ENCODE measurements around the gene UCK2.

UCK2 gene

DNA sequence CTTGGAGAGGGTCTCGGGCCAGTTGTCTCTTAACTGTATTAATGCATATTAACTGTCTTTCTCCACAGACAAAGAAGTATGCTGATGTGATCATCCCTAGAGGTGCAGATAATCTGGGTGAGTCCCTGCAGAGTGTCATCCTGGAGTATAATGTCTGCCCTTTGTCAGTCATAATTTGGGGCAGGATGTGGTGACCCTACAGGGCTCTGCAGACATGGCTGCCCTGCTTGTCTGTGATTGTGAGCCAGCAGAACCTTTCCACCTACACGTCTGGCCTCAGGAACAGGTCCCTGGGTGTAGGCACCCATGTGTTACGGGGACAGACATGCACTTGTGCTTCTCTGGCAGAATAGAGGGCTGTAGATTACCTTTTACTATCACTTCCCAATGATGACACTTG lies 78.4 kb downstream of the UCK2 start:
- DNase-seq: no peak

DNA sequence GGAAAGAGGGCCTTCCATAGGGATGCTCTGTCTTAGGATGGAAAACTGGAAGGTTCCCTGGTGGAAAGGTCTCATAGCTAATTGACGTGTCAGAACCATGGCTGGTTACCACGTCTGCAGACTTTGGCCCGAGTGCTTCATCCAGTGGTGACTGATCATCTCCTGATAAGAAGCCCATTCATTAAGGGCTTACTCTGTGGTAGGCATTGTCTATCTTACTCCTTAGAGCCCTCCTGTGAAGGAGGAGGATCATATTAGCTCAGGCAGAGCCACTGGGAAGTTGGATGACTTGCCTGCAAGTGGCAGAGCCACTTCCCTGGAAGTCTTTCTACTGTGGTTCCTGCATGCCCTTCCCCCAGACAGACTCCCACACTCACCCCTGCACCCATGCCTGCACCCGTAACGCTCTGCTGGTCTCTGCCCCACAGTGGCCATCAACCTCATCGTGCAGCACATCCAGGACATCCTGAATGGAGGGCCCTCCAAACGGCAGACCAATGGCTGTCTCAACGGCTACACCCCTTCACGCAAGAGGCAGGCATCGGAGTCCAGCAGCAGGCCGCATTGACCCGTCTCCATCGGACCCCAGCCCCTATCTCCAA lies 79.9 kb downstream of the UCK2 start:
- no peak for DNase-seq

GRCh38 chr1:165910764-165911421 lies 83.5 kb downstream of the UCK2 start:
- DNase-seq: no peak

- DNase-seq: no peak
These were observed 84.3 kb downstream of the UCK2 start for GRCh38 chr1:165911609-165912281.

GRCh38 chr1:165912638-165913037 lies 85.2 kb downstream of the UCK2 start:
- no peak for DNase-seq

- peak; percentile 43 for DNase-seq
These were observed 86.9 kb downstream of the UCK2 start for GRCh38 chr1:165914136-165914798.

- no peak for DNase-seq
These were observed 88.1 kb downstream of the UCK2 start for GRCh38 chr1:165915480-165915879.

DNA sequence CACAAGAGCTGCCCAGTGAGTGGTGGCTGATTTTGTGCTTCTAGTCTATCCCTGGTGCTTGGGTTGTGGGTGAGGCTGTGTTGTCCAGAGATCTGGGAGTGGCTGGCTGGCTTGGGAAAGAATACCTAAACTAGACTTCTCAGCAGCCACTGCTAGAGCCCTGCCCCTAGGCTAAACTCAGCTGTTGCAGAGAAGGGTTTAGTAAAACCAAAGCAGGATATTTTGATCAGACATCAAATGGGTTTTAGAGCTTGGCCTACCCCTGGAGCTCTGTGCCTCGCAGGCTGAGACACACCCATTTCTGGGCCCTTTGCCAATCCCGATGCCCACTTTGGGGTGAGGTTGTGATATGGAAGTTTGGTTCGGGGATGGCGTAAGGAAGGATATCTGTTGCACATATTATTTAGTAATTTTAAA lies 88.5 kb downstream of the UCK2 start:
- no peak for DNase-seq

DNA sequence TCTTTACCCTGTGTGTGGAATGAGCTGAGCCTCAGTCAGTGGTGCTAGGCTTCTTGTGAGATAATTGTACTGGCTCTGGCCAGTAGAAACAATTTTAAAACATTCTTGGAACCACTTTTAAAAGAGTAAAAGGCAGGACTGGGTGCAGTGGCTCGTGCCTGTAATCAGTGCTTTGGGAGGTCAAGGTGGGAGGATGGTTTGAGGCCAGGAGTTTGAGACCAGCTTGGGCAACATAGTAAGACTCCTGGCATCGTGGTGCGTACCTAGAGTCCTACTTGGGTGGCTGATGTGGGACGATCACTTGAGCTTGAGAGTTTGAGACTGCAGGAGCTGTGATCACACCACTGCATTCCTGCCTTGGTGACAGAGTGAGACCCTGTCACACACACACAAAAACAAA lies 89.8 kb downstream of the UCK2 start:
- no peak for DNase-seq

DNA sequence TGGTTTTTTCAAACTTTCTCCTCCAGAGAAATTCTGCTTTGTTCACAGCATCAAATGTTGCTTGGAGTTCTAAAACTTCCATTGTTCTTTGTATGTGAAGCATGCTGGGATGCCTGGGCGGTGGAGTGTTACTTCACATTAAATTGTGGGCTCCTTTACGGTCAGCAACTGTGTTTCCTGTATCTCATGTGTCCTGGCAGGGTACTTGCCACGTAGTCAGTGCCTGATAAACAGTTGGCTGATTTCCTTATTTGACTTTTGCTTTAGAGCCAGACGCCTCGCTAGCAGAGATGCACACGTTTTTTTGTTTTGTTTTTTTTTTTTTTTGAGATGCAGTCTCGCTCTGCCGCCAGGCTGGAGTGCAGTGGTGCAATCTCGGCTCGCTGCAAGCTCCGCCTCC lies 96.7 kb downstream of the UCK2 start:
- DNase-seq: no peak

GRCh38 chr1:165925498-165926079 lies 98.2 kb downstream of the UCK2 start:
- no peak for DNase-seq

DNA sequence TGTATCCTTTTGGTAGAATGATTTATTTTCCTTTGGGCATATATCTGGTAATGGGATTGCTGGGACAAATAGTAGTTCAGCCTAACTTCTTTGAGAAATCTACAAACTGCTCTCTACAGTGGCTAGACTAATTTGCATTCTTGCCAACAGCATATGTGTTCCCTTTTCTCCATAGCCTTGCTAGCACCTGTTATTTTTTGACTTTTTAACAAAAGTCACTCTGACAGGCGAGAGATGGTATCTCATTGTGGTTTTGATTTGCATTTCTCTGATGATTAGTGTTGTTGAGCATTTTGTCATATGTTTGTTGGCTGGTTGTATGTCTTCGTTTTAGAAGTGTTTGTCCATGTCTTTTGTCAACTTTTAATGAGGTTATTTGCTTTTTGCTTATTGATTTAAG lies 99.8 kb downstream of the UCK2 start:
- no peak for DNase-seq

DNA sequence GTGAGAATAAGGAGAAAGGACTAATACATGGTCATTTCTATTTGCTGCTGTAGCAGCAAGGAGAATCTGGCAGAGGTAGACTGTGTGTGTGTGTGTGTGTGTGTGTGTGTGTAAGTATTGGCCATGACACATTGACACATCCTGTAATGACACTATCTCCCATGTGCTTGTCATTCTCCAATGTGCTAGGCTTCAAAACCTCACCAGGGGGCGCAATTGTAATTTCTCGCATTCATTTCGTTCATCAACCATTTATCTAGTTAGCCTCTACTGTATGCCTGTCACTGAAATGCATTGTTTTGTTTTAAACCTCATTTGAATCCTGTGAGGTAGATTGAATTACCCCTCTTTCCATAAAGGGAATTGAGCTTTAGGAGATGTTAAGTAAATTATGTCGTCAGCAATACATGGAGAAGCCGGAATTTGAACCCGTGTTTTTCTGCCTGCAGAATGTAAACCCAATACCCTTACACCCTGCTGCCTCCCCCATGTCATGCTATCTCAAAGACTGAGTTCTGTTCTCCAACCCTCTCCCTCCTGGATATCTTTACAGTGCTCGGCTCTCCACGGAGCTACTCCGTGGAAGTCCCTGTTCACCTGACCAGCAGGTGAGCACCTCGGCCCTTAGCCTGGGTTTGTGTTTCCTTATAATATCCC lies 100.8 kb downstream of the UCK2 start:
- peak; percentile 25 for DNase-seq

DNA sequence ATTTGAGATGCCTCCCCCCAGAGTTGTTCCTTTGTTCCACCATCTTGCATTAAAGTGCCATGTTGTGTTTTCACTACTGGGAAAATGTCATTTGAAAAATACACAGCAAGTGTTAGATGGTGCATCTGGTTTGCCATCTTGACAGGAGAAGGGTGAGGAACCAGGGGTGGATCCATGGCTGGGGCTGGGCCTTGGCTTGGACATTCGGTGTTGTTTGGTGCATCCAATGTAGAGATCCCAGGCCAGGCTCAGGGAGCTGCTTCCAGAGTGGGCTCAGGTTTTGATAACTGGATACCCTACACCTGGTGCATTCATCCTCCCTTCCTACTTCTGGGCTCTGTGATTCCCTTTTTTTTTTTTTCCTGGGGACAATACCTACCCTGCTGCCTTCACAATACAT lies 103.5 kb downstream of the UCK2 start:
- DNase-seq: no peak

- DNase-seq: no peak
These were observed 106.2 kb downstream of the UCK2 start for GRCh38 chr1:165933446-165934170.

GRCh38 chr1:165936542-165936941 lies 109.1 kb downstream of the UCK2 start:
- DNase-seq: no peak

- no peak for DNase-seq
These were observed 110.4 kb downstream of the UCK2 start for GRCh38 chr1:165937829-165938228.

DNA sequence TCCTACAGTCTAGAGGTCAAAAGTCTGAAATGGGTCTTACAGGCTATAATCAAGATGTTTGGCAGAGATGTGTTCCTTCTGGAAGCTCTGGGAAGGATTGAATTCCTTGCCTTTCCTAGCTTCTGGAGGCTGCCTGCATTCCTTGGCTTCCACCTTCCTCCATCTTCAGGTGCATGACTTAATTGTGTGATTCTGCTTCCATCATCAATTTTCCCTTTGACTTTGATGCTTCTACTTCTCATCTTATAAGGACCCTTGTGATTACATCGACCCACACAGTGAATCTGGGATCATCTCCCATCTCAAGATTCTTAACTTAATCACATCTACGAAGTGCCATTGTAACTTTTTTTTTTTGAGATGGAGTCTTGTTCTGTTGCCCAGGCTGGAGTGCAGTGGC lies 111.4 kb downstream of the UCK2 start:
- no peak for DNase-seq

GRCh38 chr1:165941531-165941930 lies 114.1 kb downstream of the UCK2 start:
- DNase-seq: no peak

DNA sequence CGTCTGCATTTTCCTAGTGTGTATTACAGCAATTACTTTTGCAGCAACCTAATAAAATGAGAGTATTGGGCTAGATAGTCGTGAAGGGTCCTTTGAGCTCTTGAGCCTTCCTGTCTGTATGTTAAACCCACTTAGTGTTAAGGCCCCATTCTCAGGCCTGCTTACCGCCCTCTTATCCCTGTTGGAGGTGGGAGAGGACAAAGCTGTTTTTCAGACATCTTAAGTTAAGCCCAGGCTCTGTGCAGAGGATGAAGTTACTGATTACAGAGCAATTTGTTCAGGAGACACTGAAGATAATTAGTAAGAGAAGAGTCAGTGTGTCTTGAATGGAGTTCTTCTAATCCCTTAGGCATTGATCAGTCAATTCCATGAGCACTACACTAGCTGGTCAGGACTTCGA lies 114.6 kb downstream of the UCK2 start:
- DNase-seq: no peak

- no peak for DNase-seq
These were observed 115.6 kb downstream of the UCK2 start for GRCh38 chr1:165942927-165943597.

DNA sequence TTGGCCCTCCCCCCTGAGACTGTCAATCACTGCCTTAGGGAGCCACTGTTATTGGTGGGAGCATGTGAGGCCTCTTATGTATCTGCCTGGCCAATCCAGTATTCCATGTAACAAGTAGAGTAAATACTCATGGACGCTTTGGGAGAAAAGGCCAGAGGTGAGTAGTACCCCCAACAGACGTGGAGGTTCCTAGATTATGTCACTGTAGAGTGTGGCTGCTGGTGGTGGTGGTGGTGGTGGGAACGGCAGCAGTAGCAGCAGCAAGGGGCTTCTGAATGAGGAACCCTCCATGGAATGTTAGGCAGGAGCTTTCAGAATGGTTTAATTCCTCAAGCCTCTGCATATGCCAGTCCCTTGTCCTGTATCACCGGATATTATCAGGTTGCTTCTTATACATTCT lies 118.5 kb downstream of the UCK2 start:
- no peak for DNase-seq

Data from stimulated activated CD4-positive, alpha-beta T cell treated with anti-CD3 and anti-CD28 coated beads, Interleukin-12 subunit alpha, Interleukin-12 subunit beta, amount 100 ng/mL, for 4 hours (primary cell).